Gastroesophageal sphincter (tissue), 3 donors: Measurements from ENCODE around the gene IL18R1.

ENCODE experiments used
- POLR2AphosphoS5 ChIP-seq: sonication (generic); formaldehyde crosslinking; IDR thresholded peaks from one replicate; pipeline ENCODE4 v1.6.1; 2017; ENCODE audit warnings: antibody characterized with exemption
- TF ChIP-seq, protein P1 (sequence below), 4 experiments: fragments of 200-600 bp in 2 of 4; fragments of 450-650 bp in 2 of 4; sonication (generic) in 1 of 4; IDR thresholded peaks; one replicate each; pipeline ENCODE4 v1.5.1; 2017 to 2019; ENCODE audit warnings: antibody characterized with exemption in 4 of 4, mild to moderate bottlenecking in 2 of 4, moderate library complexity in 2 of 4

DNA sequence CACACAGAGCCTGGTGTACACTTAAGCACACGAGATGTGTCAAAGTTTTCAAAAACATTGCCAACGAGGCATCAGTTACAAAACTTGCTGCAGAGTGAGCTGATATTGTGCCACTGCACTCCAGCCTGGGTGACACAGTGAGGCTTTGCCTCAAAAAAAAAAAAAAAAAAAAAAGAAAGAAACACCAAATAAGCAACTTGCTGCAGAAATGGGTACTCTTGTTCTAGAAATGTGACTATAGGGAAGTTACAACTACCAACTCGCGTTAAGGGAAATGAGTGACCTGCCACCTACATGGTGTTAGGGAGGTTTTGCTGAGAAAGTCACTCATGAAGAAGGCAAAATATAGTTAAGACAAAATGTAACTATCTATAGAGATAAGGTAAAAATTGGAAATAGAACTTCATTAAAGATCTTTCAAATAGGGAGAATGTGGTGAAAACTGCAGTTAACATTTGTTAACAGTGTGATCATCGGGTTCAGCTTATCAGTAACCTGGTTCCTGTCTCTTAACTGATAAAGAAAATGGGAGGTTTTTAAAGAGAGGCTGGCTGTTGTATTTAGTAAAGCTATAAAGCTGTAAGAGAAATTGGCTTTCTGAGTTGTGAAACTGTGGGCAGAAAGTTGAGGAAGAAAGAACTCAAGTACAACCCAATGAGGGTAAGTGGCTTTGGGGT lies 44.5 kb upstream of the IL18R1 start, which contains the start of gene IL1RL1:
- no peak for TF ChIP-seq POLR2AphosphoS5
- TF ChIP-seq, protein P1, sequence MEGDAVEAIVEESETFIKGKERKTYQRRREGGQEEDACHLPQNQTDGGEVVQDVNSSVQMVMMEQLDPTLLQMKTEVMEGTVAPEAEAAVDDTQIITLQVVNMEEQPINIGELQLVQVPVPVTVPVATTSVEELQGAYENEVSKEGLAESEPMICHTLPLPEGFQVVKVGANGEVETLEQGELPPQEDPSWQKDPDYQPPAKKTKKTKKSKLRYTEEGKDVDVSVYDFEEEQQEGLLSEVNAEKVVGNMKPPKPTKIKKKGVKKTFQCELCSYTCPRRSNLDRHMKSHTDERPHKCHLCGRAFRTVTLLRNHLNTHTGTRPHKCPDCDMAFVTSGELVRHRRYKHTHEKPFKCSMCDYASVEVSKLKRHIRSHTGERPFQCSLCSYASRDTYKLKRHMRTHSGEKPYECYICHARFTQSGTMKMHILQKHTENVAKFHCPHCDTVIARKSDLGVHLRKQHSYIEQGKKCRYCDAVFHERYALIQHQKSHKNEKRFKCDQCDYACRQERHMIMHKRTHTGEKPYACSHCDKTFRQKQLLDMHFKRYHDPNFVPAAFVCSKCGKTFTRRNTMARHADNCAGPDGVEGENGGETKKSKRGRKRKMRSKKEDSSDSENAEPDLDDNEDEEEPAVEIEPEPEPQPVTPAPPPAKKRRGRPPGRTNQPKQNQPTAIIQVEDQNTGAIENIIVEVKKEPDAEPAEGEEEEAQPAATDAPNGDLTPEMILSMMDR (IDR thresholded peaks at IDR 0.05), result no peak
